ENCODE measurements around the gene TRIP6.
"Not testable (repeated sequence)": the region's sequence is repeated elsewhere in the genome, so short reads cannot be mapped to it uniquely, and the experiment has no call there.

Gene TRIP6

DNA sequence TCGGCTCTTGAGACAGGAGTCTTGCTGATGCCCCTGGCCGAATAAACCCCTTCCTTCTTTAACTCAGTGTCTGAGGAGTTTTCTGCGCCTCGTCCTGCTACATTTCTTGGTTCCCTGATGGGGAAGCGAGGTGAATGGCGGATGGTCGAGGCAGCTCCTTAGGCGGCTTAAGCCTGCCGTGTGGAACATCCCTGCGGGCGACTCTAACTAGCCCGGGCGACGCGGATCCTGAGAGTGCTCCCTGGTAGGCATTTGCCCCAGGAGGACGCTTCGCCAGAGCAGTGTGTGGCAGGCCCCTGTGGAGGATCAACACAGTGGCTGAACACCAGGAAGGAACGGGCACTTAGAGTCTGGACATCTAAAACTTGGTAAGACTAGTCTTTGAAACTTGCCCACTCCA, 27.8 kb upstream of the TRIP6 start:
- DNase-seq (ENCODE audit: low read depth) = no peak

- DNase-seq (ENCODE audit: low read depth) = no peak
These were observed 26.6 kb upstream of the TRIP6 start for GRCh38 chr7:100840470-100841100.

GRCh38 chr7:100847360-100847759, 19.8 kb upstream of the TRIP6 start:
- no peak for DNase-seq (ENCODE audit: low read depth)

DNA sequence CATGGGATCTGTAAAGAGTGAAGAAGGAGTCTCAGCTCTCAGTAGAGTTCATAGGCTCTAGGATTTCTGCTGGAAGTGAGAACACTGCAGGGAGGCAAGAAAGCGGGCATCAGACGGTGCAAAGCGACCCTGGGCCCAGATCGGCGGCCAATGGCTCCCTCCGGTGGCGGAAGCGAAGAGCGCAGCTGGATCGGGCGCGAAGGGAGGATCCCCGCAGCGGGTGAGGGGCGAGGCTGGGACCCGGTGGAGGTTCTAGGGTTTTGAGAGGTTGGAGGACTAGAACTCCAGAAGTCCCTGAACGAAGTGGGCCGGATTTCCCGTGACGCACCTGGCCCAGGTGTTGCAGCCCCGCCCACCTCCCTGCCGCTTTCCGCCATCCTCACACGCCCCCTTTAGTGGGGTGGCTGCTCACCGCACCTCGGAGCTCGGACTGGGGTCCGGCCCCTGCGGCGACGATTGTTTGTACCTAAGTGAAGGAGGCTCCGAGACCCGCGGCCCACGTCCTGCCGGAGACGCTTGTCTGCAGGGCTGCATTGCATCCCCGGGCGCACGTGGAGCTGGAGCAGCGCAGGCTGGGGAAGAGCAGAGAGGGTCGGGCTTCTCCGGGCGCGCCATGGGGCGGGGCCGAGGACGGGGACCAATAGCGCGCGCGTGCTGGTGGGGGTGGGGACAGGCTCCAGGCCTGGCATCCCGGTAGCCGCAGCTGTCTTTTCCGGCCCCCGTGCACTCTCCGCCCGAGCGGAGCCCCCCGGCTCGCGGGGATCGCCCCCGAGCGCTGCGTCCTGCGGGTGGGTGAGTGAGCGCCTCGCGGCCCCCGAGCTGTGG, 14.9 kb upstream of the TRIP6 start, which contains the start of gene SLC12A9:
SLC12A9 (plus strand) TSS at position 666 of the 825 bp plus-strand sequence. CDS start 1,485 bp downstream, outside the sequence.
- peak; percentile 65 for DNase-seq (ENCODE audit: low read depth)

GRCh38 chr7:100854146-100854895, 12.9 kb upstream of the TRIP6 start:
- DNase-seq (ENCODE audit: low read depth) = no peak

DNA sequence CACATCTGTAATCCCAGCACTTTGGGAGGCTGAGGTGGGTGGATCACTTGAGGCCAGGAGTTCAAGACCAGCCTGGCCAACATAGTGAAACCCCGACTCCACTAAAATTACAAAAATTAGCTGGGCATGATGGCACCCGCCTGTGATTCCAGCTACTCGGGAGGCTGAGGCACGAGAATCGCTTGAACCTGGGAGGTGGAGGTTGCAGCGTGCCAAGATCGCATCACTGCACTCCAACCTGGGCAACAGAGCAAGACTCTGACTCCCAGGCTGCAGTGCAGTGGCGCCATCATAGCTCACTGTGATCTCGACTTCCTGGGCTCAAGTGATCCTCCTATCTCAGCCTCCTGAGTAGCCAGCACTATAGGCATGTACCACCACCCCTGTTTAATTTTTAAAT, 12.3 kb upstream of the TRIP6 start:
- DNase-seq (ENCODE audit: low read depth) = not testable (repeated sequence)

DNA sequence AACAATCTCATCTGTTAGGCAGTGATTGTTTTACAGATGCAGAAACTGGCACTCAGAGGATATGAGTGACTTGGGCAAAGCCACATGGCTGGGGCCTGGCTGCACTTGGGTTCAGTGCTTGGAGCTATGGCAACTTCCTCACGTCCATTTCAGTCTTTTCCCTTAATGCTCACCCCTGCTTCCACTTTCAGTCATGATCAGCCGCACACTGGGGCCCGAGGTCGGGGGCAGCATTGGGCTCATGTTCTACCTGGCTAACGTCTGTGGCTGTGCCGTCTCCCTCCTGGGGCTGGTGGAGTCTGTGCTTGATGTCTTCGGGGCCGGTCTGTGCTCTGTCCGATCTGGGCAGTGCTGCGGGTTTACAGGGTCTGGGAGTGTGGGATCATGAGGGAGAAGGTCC, 11.7 kb upstream of the TRIP6 start:
- no peak for DNase-seq (ENCODE audit: low read depth)

GRCh38 chr7:100856871-100857282, 10.3 kb upstream of the TRIP6 start:
- DNase-seq (ENCODE audit: low read depth) = no peak

GRCh38 chr7:100859856-100860255, 7.3 kb upstream of the TRIP6 start:
- no peak for DNase-seq (ENCODE audit: low read depth)

DNA sequence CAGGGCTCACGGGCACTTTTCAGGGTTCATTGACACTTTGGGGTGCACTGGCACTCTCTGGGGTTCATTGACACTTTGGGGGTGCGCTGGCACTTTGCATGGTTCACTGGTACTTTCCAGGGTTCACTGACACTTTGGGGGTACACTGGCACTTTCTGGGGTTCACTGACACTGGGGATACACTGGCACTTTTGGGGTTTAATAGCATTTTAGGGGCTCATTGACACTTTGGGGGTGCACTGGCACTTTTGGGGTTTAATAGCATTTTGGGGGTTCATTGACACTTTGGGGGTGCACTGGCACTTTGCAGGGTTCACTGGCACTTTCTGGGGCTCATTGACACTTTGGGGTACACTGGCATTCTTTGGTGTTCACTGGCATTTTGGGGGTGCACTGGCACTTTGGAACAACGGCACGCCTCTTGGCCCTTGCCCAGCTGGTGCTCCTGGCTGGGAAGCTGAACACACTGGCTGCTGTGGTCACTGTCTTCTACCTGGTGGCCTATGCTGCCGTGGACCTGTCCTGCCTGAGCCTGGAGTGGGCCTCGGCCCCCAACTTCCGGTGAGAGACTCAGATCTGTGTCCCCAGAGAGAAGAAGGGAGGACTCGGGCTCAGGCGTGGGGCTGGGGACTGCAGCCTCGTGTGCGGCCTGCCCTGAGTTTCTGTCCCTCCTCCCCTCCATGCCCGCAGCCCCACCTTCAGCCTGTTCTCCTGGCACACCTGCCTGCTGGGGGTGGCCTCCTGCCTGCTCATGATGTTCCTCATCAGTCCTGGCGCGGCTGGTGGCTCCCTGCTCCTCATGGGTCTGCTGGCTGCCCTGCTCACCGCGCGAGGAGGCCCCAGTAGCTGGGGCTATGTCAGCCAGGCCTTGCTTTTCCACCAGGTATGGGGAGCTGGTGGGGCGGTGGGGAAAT, 6.2 kb upstream of the TRIP6 start:
- no peak for DNase-seq (ENCODE audit: low read depth)

DNA sequence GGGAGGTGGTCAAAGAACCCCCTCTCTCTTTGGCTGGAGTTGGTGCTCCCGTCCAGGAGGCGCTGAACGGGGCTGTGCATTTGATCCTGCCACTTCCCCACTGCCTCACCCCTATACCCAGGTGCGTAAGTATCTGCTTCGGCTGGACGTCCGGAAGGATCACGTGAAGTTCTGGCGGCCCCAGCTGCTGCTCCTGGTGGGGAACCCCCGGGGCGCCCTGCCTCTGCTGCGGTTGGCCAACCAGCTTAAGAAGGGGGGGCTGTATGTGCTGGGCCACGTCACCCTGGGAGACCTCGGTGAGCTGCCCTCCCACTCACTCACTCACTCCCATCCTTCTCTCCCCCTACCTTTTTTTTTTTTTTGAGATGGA, 5.6 kb upstream of the TRIP6 start:
- DNase-seq (ENCODE audit: low read depth) = no peak

DNA sequence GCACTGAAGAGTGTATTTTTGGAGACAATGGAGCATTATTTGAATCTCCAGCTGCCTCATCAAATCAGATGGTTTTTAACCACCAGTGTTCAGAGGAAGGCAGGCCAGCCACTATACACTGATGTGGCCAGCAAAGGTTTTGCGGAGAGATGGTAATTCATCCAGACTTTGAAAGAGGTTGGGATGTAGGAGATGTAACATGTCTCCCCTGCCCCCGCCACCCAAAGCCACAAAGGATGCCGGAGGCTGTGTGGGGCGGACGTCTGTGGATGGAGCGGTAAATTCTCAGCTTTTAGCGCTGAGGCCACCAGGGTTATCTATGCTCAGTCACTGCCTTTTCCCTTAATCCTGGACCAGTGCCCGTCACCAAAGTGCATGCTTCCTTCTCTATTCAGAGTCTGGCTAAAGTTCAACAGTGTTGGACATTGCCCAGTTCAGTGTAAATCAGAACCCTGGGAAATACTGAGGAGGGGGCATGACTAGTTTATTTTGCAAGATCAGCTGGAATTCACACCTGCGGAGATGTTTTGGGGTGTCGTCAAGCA, 3.7 kb upstream of the TRIP6 start:
- no peak for DNase-seq (ENCODE audit: low read depth)

DNA sequence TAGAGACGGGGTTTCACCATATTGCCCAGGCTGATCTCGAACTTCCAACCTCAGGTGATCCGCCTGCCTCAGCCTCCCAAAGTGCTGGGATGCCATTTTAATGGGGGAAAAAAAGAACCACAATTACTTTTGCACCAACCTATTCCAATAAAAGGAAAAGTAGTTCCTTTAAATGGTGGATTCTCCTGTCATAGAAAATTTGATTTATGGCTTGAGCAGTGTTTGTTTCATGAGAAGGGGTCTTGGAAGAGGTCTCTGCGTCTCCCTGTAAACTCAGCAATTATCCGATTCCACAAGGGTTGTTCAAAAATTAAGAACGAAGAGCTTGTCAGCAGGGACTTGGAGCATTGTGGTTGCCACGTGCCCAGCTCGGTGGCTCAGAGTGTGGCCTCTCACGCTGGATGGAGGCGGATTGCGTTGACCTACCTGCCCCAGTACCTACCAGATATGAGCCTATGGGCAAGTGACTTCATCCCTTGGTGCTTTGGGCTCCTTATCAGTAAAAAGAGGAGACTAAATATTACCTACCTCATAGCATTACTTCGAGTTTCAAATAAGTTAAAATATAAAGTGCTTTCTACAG, 2.8 kb upstream of the TRIP6 start:
- DNase-seq (ENCODE audit: low read depth) = no peak

- no peak for DNase-seq (ENCODE audit: low read depth)
These were observed 1.7 kb upstream of the TRIP6 start for GRCh38 chr7:100865372-100865911.

DNA sequence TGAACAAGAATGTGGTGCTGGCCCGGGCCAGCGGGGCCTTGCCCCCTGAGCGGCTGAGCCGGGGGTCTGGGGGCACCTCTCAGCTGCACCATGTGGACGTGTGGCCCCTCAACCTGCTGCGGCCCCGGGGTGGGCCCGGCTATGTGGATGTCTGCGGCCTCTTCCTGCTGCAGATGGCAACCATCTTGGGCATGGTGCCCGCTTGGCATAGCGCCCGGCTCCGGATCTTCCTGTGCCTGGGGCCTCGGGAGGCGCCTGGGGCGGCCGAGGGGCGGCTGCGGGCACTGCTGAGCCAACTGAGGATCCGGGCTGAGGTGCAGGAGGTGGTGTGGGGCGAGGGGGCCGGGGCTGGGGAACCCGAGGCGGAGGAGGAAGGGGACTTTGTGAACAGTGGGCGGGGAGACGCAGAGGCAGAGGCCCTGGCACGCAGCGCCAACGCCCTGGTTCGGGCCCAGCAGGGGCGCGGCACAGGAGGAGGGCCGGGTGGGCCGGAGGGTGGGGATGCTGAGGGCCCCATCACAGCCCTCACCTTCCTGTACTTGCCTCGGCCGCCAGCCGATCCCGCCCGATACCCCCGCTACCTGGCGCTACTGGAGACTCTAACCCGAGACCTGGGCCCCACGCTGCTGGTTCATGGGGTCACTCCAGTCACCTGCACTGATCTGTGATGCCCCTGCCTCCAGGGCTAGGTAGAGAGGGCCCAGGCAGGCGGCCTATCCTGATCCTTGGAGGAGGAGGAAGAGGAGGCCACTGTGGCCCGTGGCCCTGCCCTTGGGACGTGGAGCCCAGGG, 1.1 kb upstream of the TRIP6 start:
- DNase-seq (ENCODE audit: low read depth) = no peak

DNA sequence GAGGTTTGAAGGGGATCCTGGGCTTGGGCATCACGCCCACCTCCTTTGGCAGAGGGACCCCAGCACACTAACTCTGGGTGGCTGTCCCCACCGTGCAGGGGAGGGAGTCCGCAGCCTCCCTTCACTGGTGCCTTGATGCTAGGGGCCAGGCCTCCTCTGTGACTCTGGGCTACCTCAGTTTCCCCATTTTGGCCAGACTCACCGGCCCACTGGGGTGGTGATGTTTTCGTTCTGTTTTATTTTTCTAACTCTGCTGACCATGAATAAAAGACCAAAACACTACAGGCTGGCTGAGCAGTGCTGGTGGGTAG, 503 bp upstream of the TRIP6 start:
- no peak for DNase-seq (ENCODE audit: low read depth)

DNA sequence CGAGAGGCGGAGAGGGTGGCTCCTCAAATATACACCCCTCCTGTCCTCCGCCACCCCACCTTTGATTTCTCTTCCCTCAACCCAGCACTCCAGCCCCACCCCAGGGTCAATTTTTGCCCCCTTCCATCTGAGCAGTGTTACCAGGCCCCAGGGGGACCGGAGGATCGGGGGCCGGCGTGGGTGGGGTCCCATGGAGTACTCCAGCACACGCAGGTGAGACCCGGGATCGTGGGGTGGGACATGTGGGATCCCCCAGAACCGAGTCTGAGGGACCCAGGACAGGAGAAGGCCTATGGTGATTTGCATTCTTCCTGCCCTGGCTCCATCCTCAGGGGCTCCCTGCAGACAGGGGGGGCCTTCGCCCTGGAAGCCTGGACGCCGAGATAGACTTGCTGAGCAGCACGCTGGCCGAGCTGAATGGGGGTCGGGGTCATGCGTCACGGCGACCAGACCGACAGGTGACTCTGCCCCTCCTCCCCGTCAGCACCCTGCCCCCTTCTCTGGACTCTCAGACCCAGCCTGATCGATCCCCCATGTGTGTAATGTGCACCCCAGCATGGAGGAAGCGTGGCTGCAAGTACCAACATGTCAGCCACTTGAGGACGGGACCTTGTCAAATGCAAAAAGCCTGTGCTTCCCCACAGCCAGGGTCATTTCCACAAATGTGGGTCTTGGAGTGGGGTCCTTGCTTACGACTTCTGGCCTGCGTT, 744 bp downstream of the TRIP6 start:
- DNase-seq (ENCODE audit: low read depth) = no peak

DNA sequence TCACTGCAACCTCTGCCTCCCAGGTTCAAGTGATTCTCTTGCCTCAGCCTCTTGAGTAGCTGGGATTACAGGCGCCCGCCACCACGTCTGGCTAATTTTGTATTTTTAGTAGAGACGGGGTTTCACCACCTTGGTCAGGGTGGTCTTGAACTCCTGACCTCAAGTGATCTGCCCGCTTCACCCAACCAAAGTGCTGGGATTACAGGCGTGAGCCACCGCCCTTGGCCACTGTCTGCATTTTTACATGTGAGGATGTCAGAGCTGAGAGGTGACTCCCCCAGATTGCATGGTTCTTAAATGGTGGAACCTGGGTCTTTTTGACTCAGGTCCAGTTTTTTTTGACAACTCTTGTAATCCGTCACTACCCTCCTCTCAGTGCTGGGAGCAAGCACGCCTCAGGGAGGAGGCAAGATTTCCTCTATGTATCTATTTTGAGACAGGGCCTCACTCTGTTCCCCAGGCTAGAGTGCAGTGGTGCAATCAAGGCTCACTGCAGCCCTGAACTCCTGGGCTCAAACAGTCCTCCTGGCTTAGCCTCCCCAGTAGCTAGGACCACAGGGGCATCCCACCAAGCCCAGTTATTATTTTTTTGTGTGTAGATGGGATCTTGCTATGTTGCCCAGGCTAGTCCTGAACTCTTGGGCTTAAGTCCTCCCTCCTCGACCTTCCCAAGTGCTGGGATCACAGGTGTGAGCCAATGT, 6.6 kb downstream of the TRIP6 start:
- DNase-seq (ENCODE audit: low read depth) = no peak

DNA sequence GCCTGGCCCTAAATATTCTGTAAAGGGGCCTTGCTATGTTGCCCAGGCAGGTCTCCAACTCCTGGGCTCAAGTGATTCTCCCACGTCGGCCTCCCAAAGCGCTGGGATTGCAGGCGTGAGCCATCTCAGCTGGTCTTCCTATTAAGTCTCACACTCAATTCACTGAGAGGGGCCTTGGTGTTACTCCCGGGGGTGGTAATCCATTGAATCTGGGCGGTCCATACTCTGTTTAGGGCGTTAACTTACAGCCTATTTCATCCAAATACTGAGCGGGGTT, 7.1 kb downstream of the TRIP6 start:
- no peak for DNase-seq (ENCODE audit: low read depth)

All from stimulated activated CD8-positive, alpha-beta memory T cell treated with anti-CD3 and anti-CD28 coated beads, Interleukin-15, amount 100 ng/mL, for 24 hours (primary cell).